NT2/D1 (cell line): ENCODE results near the gene GXYLT1.

ENCODE experiments used
- DNase-seq: peaks from one replicate; pipeline ENCODE4 v3.0.0-alpha.2; 2011; ENCODE audit warnings: low read depth, low spot score
- H3K27me3 ChIP-seq: 2 replicates; pipeline ENCODE4 v1.6.0; 2011; ENCODE audit warnings: mild to moderate bottlenecking; ENCODE audit not compliant: insufficient read length, insufficient read depth
- H3K36me3 ChIP-seq: 2 replicates; pipeline ENCODE4 v1.6.1; 2011; ENCODE audit warnings: mild to moderate bottlenecking, low read length, mixed read lengths; ENCODE audit not compliant: insufficient read depth, insufficient read length
- H3K4me1 ChIP-seq: 2 replicates; pipeline ENCODE4 v1.5.1; 2011; ENCODE audit not compliant: insufficient read depth, insufficient read length
- H3K4me3 ChIP-seq: 2 replicates; pipeline ENCODE4 v1.5.1; 2011; ENCODE audit warnings: low read depth; ENCODE audit not compliant: insufficient read length
- H3K9ac ChIP-seq: 2 replicates; pipeline ENCODE4 v1.6.0; 2011; ENCODE audit warnings: low read depth; ENCODE audit not compliant: insufficient read length
- H3K9me3 ChIP-seq: 2 replicates; pipeline ENCODE4 v1.5.1; 2011; ENCODE audit warnings: mild to moderate bottlenecking, low read length; ENCODE audit not compliant: insufficient read depth
- SUZ12 ChIP-seq: IDR thresholded peaks from 2 replicates; pipeline ENCODE4 v1.6.1; 2011; ENCODE audit not compliant: insufficient read length, insufficient read depth; ENCODE audit errors: extremely low read depth
- YY1 ChIP-seq: IDR thresholded peaks from 2 replicates; pipeline ENCODE4 v1.6.1; 2011; ENCODE audit not compliant: insufficient read length, insufficient read depth
- ZNF274 ChIP-seq: IDR thresholded peaks from 2 replicates; pipeline ENCODE4 v1.6.1; 2011; ENCODE audit warnings: mild to moderate bottlenecking, low read depth, low read length

The GXYLT1 gene

DNA sequence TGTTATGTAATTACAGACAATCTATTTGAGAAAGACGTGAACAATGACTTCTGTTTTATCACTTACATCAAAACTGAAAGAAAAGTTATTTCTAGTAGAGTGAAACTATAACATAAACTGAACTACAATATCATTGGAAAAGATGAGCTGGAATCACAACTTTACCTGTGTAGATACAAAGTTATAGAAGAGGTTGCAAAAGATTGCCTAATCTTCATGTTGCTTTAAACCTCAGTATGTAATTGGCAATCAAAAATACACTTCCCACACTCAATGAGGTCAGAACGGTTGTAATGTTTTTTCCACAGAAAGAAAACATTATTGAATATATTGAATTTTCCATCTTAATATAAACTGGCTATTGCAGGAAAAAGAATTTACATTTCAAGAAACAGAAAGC is 37.7 kb upstream of the GXYLT1 start:
- H3K4me1 ChIP-seq: no peaks in the 10 kb centered on the region
- no peak for DNase-seq
- no peaks in the 10 kb centered on the region for H3K9me3 ChIP-seq
- H3K9ac ChIP-seq: no peak overlapping the region
- no peaks in the 10 kb centered on the region for H3K36me3 ChIP-seq
- no peak for TF ChIP-seq SUZ12
- no peak for TF ChIP-seq YY1
- no peak for TF ChIP-seq ZNF274
- no peaks in the 10 kb centered on the region for H3K27me3 ChIP-seq
- no peak overlapping the region for H3K4me3 ChIP-seq

DNA sequence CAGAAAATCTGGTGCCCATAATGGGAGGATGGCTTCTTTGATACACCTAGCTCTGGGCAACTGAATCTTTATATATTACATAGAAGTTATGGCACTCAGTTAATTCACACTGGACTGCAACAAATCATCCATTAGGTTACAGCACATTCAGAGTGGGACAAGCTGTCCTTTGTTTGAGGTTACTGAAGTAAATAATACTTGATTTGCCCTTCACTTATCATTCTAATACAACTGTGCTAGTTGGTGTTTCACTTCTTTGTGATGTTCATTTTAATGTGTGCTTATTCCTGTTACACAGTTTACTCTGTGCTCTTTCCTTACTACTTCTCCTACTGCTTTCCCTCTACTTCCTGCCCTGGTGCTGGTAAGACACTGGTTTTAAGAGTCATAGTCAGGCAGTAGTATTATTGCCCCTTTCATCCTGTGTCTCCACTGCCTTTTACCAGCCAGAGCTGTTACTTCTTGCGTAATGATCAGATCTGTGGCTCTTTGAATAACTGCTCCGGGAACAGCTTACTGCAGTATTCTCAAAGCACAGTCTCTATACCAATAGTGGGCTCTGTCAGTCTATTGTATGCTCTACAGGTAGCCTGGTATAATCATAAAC is 36.4 kb upstream of the GXYLT1 start:
- Histone ChIP-seq H3K4me3 (no peak overlapping the region), H3K27me3 (no peaks in the 10 kb centered on the region), H3K9me3 (0 out of 2 replicates have a peak, but pooled peaks cover 1% of the 10 kb centered on the region), H3K36me3 (no peaks in the 10 kb centered on the region), H3K4me1 (no peaks in the 10 kb centered on the region), H3K9ac (no peak overlapping the region)
- TF ChIP-seq ZNF274 (no peak), SUZ12 (no peak), YY1 (no peak)
- DNase-seq: no peak

DNA sequence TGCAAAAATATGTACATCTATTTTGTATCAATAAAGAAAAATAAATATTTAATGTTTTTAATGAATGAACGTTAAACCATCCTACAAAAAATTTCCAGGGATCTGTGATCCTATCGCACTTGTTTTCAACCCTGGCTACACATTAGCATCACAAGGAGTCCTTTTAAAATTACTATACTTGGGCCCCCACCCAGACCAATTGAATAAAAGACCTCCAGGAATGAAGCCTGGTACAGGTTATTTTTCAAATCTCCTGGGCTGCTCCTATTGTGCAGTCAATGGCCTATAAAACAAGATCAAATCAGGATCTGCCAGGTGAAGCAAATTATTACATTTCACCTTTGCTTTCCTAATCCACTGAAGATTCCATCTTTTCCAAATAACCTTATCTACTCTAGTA is 33.4 kb upstream of the GXYLT1 start:
- peaks cover 12% of the 10 kb centered on the region for H3K9me3 ChIP-seq

DNA sequence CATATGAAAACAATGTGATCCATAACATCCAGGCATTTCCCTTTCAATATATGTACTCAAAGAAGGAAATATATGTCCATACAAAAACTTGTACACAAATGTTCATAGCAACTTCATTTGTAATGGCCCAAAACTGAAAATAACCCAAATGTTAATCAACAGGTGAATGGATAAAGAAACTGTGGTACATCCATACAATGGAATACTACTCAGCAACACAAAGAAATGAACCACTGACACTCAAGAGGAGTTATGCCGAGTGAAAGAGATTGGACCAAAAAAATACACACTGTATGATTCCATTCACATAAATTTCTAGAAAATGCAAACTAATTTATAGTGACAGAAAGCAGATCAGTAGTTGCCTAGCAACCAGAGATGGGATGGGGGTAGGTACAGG is 30.3 kb upstream of the GXYLT1 start:
- Histone ChIP-seq H3K4me1 (no peaks in the 10 kb centered on the region), H3K27me3 (no peaks in the 10 kb centered on the region), H3K9me3 (peaks cover 12% of the 10 kb centered on the region), H3K4me3 (no peak overlapping the region), H3K36me3 (no peaks in the 10 kb centered on the region), H3K9ac (no peak overlapping the region)
- DNase-seq: no peak
- no peak for TF ChIP-seq ZNF274

More for the DNA sequence above, 33.4 kb upstream of the GXYLT1 start:
- no peak overlapping the region for H3K4me3 ChIP-seq
- no peak for DNase-seq
- H3K27me3 ChIP-seq: no peaks in the 10 kb centered on the region
- H3K4me1 ChIP-seq: no peaks in the 10 kb centered on the region
- H3K36me3 ChIP-seq: no peaks in the 10 kb centered on the region
- no peak overlapping the region for H3K9ac ChIP-seq
- no peak for TF ChIP-seq ZNF274
- no peak for TF ChIP-seq SUZ12
- TF ChIP-seq YY1: no peak

DNA sequence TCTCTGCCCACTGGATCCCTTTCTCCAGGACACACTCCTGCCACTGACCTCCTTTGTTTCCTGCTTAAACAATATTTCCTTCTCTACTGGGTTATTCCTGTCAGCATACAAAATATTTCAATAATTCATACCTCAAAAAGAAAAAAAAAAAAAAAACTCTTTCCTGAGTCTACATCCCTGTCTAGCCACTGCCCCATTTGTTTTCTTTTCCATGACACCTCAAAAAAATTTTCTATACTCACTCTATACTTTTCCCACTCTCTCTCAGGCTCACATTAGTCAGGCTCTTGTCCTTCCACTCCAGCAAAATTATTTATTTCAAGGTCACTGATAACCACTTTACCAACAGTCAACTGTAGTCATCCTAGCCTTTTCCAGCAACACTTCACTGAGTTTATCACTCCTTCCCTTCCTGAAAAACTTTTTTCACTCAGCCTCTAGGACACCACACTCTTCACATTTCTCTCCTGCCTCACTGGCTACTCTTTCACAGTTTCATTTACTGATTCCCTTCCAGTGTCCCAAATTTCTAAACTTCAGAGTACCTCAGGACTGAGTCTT is 29.4 kb upstream of the GXYLT1 start:
- no peak for TF ChIP-seq YY1
- no peak for TF ChIP-seq ZNF274
- TF ChIP-seq SUZ12: no peak
- Histone ChIP-seq H3K36me3 (no peaks in the 10 kb centered on the region), H3K4me3 (no peak overlapping the region), H3K4me1 (no peaks in the 10 kb centered on the region), H3K27me3 (no peaks in the 10 kb centered on the region), H3K9ac (no peak overlapping the region), H3K9me3 (peaks cover 12% of the 10 kb centered on the region)
- no peak for DNase-seq

DNA sequence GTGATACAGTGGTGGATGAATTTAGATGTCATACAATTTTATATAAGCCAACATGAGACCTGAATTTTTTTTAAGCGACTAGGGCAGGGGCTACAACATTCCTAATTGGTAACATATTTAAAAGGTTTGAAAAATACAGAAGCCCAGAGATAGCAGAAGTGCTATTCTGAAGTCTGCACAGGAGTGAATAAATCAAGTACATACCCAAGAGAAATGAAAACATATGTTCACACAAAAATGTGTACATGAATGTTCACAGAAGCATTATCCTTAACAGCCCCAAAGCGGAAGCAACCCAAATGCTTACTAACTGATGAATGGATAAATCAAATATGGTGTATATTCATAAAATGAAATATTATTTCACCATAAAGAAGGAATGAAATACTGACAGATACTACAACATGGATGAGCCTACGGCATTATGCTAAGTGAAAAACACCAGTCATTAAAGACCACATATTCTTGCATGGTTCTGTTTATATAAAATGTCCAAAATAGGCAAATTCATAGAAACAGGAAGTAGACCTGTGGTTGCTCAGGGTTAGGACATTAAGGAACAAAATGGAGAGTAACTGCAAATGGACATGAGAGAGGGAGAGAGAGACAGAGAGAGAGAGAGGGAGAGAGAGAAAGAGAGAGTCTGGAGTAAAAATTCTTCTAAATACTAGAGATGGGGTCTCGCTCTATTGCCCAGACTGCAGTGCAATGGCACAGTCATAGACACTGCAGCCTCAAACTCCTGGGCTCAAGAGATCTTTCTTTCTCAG is 28.0 kb upstream of the GXYLT1 start:
- H3K36me3 ChIP-seq: no peaks in the 10 kb centered on the region
- no peaks in the 10 kb centered on the region for H3K27me3 ChIP-seq
- DNase-seq: no peak
- peaks cover 12% of the 10 kb centered on the region for H3K9me3 ChIP-seq
- H3K4me3 ChIP-seq: no peak overlapping the region
- no peak overlapping the region for H3K9ac ChIP-seq
- TF ChIP-seq YY1 (no peak), SUZ12 (no peak), ZNF274 (no peak)
- no peaks in the 10 kb centered on the region for H3K4me1 ChIP-seq

DNA sequence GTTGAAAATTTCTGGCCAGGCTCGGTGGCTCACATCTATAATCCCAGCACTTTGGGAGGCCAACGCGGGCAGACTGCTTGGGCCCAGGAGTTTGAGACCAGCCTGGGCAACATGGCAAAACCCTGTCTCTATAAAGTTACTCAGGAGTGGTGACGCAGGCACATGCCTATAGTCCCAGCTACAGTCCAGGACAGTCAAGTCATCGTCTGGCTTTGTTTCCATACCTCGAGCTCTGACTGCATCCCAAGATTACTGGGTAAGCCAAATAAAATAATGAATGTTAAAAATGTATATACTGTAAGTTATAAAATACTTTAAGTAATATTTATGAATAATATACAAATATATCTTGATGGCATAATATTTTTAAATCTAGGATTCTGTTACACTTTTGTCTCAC is 23.0 kb upstream of the GXYLT1 start:
- Histone ChIP-seq H3K9ac (no peak overlapping the region), H3K4me3 (no peak overlapping the region), H3K9me3 (no peaks in the 10 kb centered on the region), H3K27me3 (no peaks in the 10 kb centered on the region), H3K36me3 (no peaks in the 10 kb centered on the region), H3K4me1 (no peaks in the 10 kb centered on the region)
- no peak for TF ChIP-seq SUZ12
- no peak for TF ChIP-seq ZNF274
- no peak for TF ChIP-seq YY1
- no peak for DNase-seq
